Heart left ventricle (tissue), 13 donors: Measurements from ENCODE around the gene TMEM255A.

Experiments
- CTCF ChIP-seq, 12 donors: fragments of 200-600 bp; sonication (generic) in 4 of 12; IDR thresholded peaks; one replicate each; pipeline versions ENCODE4 v1.5.0 to v1.8.0; 2018 to 2022; ENCODE audit warnings: antibody characterized with exemption in 12 of 12, mild to moderate bottlenecking in 5 of 12
- POLR2A ChIP-seq, 2 donors: fragments of 450-650 bp; IDR thresholded peaks; one replicate each; pipeline ENCODE4 v1.6.1; 2017; ENCODE audit warnings: antibody characterized with exemption in 2 of 2, mild to moderate bottlenecking in 2 of 2, moderate library complexity in 2 of 2
- donor health status: ischemic (EF 13 %, LVEDD 7.1; RV severe dilation, severe dysfunction).
- donor health status: DM: no; HTN: yes; CAD: no.
- donor health status: DM: no; HTN: no; CAD: no.
- donor health status: ischemic (EF 25% LVEDD 6.9; RV normal size, moderate dysfunction).
- donor health status: ischemic (EF 25% LVEDD 5.7; RV mildly dilated, moderate dysfunction).
- donor health status: ischemic (EF 35%, LVEDD 5.7; RV mildly dilated, moderate dysfunction).
- donor health status: nonischemic (EF 11% LVEDD 7.7; RV severe dilation, severe dysfunction).
- donor health status: DM: yes; HTN: yes; CAD: no.
- donor health status: PGD.
- donor health status: ischemic (EF 29% LVEDD 5.4; RV normal size, mild dysfunction).
- donor health status: nonischemic (EF 23%, LVEDD 6.1; RV moderate dilation, normal function).

GRCh38 chrX:120228187-120228908 is 82.9 kb downstream of the TMEM255A start:
- no peak for TF ChIP-seq CTCF (IDR thresholded peaks at IDR 0.05)
- TF ChIP-seq POLR2A (IDR thresholded peaks at IDR 0.05), result no peak
